HG03342 (cell line): ENCODE data around the gene PPAN.

Source experiments
- ATAC-seq: cut with Tn5 transposase; IDR thresholded peaks from one replicate; pipeline ENCODE4 v1.9.1; 2021; ENCODE audit warnings: mild to moderate bottlenecking, moderate library complexity; ENCODE audit not compliant: unreplicated experiment

The PPAN gene

GRCh38 chr19:10138879-10139795 is 33.0 kb downstream of the PPAN start:
- ATAC-seq: no peak

DNA sequence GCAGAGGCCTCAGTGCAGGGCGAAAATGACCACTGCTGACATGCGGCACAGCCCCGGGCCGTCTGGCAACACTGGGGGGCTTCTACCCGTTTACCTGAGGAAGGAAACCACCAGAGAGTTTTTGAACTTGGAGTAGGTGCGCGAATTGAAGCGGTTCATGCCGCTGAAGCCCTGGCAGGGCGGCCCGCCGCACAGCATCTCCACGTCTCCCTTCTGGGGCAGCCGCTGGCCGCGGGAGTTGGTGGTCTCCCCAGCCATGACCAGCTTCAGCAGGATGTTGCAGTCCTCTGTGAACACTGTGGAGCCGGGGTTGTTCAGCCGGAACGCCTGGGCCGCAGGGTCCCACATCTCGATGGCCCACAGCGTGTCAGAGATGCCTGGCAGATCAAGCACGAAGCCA is 33.8 kb downstream of the PPAN start:
- ATAC-seq: no peak

DNA sequence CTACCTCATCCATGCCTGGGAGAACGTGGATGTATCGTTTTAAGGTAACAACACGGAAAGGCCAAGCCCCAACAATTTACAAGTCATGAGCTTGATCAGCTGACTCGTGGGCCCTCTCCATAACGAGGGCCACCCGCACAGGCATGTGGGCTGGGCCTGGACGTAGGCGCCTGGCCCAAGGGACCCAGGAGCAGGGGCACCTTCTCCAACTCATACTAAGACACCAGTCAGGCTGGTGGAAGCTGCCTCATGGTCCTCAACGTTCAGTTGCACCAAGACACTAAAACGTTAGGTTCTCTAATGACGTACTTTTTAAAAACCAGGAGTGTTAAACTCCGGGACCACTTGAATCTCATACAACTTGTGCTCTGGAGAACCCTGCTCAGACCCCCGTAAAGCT is 35.3 kb downstream of the PPAN start:
- no peak for ATAC-seq

DNA sequence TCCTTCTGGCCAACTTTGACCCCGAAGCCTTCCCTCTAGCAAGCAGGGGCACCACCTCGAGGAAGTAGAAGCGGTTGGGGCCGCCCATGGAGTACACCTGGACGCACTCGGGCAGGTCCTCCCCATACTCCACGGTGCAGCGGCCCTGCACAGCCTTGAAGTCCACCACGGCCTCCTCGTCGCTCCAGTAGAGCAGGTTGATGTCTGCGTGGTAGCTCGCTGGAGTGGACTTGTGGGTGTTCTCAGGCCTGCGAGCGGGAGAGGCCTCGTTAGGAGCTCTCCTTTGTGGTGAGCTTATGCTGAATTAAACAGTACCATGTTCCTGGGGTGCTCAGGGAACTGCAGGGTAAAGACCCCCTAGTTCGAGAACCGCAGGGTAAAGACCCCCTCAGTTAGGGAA is 35.8 kb downstream of the PPAN start:
- ATAC-seq: no peak

- no peak for ATAC-seq
Measured at GRCh38 chr19:10142701-10143375, 36.7 kb downstream of the PPAN start.

GRCh38 chr19:10143681-10144080 is 37.5 kb downstream of the PPAN start:
- ATAC-seq: no peak

GRCh38 chr19:10144361-10144760 is 38.2 kb downstream of the PPAN start:
- no peak for ATAC-seq

GRCh38 chr19:10145031-10145430 is 38.9 kb downstream of the PPAN start:
- ATAC-seq: no peak

GRCh38 chr19:10146142-10146541 is 40.0 kb downstream of the PPAN start:
- no peak for ATAC-seq

- no peak for ATAC-seq
Measured at GRCh38 chr19:10149427-10149826, 43.3 kb downstream of the PPAN start.

GRCh38 chr19:10151521-10151920 is 45.4 kb downstream of the PPAN start:
- no peak for ATAC-seq

GRCh38 chr19:10152100-10152499 is 45.9 kb downstream of the PPAN start:
- no peak for ATAC-seq

- ATAC-seq: no peak
Measured at GRCh38 chr19:10155839-10156238, 49.7 kb downstream of the PPAN start.

- ATAC-seq: no peak
Measured at GRCh38 chr19:10158071-10158470, 51.9 kb downstream of the PPAN start.

GRCh38 chr19:10158485-10158884 is 52.3 kb downstream of the PPAN start:
- ATAC-seq: no peak

DNA sequence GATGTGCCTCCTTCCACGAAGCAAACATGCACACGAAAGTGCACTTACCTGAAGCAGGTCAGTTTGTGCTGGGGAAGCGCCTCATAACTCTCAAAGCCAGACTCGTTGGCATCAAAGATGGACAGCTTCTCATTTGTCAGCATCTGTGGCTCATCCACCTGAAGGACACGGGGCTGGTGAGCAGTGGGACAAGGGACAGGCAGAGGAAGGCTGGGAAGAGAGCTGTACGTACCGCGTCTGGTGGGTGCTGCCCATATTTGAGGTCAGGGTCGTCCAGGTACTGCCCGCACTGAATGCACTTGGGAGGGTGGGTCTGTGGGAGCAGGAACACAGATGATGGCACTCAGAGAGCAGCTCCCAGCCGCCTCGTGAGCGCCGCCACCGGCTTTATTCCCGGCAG is 53.4 kb downstream of the PPAN start:
- ATAC-seq: no peak
